Measurements from ENCODE around the gene NEK8. TPM values are rescaled to one million over a fixed set of nuclear protein-coding genes. Genes with fewer than 3 reads are reported as not detected.

The NEK8 gene
- total and polyA plus RNA-seq, 9 of the 15 experiments (the other 6 are each of a cell fraction or from before 2014, with no cell fraction given): 0.98 to 16.6 (median 4.6) TPM

DNA sequence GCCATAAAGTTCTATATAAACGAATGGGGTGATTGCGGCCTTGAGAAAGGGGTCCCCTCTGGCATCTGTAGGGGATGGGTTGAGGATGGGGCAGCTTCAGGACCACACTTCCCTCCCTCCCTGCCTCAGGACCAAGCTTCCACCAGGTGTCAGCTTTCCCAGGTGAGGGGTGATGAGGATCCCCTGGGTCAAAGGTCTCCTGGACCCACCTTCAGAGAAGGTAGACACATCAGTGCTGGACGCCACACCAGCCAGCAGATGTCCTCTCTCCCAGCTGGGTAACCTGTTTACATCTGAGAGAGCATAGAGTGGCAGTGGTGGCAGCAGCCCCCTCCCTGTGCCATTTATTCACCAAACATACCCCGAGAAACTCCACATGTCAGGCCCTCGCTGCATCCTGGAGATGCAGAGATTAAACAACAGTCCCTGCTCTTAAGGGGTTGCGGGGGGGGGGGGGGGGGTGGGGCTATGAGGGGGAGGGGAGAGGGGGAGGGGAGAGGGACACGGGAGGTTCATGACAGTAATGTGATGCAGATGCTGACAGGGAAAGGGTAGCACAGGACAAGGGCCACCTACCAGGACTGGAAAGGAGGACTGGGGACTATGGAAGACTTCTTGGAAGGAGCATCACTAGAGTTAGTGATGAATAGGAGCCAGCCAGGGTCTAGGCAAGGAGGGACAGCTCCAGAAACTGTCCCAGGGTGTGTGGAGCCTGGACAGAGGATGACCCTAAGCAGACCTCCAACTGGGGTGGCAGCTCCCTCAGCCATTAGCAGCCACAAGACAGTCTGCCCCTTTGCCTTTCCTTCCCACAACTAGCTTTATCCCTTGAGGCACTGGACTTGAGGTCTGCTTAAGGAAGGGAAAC lies 21.9 kb upstream of the NEK8 start:
- Histone ChIP-seq H3K27me3 (ENCODE audit: control insufficient read depth in 2 of 2, insufficient read depth in 2 of 2, low read length in 2 of 2) (no peaks in the 10 kb centered on the region), H2AFZ (ENCODE audit: low read depth, low read length) (no peak overlapping the region), H3K4me3 (no peak overlapping the region), H3K4me1 (replicated peaks in 1 of 2; ENCODE audit: control insufficient read depth in 2 of 2, insufficient read depth in 2 of 2, low read length in 2 of 2) (peaks cover 7 to 27% of the 10 kb centered on the region in 2 experiments; a peak in 4 of 5 replicates), H3K27ac (ENCODE audit: extremely low read depth, low read depth, low read length) (no peak overlapping the region), H3K79me2 (ENCODE audit: control insufficient read depth, insufficient read depth, low read length) (peaks cover 13% of the 10 kb centered on the region), H4K20me1 (replicated peaks; ENCODE audit: control insufficient read depth, insufficient read depth, low read length) (no peaks in the 10 kb centered on the region; the same call in 1 of the 2 replicates), H3K9ac (ENCODE audit: insufficient read depth in 1 of 2, low read depth in 2 of 2, low read length in 2 of 2) (peak overlapping the region in 1 of 2 experiments; percentile 40; a peak in 1 of 4 replicates), H3K9me3 (replicated peaks; ENCODE audit: control insufficient read depth, insufficient read depth, low read depth, low read length) (0 out of 2 replicates have a peak, but pooled peaks cover 2% of the 10 kb centered on the region), H3K9me1 (ENCODE audit: control insufficient read depth, insufficient read depth, low read length) (no peaks in the 10 kb centered on the region), H3K4me2 (ENCODE audit: insufficient read depth, low read length) (no peak overlapping the region), H3K36me3 (ENCODE audit: control insufficient read depth, insufficient read depth, low read length) (peaks cover 35% of the 10 kb centered on the region; the same call in 2 of the 3 replicates)
- peak in 2 of 4 experiments; percentile 23 to 35 for DNase-seq (ENCODE audit: extremely low read depth in 1 of 4, low spot score in 3 of 4)
- in situ Hi-C loops (cut with MboI) (no loop called here), intact Hi-C loops (cut with micrococcal nuclease) (no loop called here)
- TF ChIP-seq, protein P1, sequence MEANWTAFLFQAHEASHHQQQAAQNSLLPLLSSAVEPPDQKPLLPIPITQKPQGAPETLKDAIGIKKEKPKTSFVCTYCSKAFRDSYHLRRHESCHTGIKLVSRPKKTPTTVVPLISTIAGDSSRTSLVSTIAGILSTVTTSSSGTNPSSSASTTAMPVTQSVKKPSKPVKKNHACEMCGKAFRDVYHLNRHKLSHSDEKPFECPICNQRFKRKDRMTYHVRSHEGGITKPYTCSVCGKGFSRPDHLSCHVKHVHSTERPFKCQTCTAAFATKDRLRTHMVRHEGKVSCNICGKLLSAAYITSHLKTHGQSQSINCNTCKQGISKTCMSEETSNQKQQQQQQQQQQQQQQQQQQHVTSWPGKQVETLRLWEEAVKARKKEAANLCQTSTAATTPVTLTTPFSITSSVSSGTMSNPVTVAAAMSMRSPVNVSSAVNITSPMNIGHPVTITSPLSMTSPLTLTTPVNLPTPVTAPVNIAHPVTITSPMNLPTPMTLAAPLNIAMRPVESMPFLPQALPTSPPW (CRISPR knock-in tag; IDR thresholded peaks at IDR 0.05): peak; percentile 59
- TF ChIP-seq, protein P2, sequence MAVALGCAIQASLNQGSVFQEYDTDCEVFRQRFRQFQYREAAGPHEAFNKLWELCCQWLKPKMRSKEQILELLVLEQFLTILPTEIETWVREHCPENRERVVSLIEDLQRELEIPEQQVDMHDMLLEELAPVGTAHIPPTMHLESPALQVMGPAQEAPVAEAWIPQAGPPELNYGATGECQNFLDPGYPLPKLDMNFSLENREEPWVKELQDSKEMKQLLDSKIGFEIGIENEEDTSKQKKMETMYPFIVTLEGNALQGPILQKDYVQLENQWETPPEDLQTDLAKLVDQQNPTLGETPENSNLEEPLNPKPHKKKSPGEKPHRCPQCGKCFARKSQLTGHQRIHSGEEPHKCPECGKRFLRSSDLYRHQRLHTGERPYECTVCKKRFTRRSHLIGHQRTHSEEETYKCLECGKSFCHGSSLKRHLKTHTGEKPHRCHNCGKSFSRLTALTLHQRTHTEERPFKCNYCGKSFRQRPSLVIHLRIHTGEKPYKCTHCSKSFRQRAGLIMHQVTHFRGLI (CRISPR knock-in tag; IDR thresholded peaks at IDR 0.05): no peak
- TF ChIP-seq, protein P3, sequence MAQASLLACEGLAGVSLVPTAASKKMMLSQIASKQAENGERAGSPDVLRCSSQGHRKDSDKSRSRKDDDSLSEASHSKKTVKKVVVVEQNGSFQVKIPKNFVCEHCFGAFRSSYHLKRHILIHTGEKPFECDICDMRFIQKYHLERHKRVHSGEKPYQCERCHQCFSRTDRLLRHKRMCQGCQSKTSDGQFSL (CRISPR knock-in tag; IDR thresholded peaks at IDR 0.05): no peak; the same call in 1 of the 2 replicates
- TF ChIP-seq, protein P3 (tag; IDR thresholded peaks at IDR 0.05): peak in 1 of 2 experiments; percentile 94; a peak in 2 of 4 replicates
- TF ChIP-seq, protein P4, sequence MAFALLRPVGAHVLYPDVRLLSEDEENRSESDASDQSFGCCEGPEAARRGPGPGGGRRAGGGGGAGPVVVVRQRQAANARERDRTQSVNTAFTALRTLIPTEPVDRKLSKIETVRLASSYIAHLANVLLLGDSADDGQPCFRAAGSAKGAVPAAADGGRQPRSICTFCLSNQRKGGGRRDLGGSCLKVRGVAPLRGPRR (CRISPR knock-in tag; IDR thresholded peaks at IDR 0.05): no peak
- TF ChIP-seq, protein P5, sequence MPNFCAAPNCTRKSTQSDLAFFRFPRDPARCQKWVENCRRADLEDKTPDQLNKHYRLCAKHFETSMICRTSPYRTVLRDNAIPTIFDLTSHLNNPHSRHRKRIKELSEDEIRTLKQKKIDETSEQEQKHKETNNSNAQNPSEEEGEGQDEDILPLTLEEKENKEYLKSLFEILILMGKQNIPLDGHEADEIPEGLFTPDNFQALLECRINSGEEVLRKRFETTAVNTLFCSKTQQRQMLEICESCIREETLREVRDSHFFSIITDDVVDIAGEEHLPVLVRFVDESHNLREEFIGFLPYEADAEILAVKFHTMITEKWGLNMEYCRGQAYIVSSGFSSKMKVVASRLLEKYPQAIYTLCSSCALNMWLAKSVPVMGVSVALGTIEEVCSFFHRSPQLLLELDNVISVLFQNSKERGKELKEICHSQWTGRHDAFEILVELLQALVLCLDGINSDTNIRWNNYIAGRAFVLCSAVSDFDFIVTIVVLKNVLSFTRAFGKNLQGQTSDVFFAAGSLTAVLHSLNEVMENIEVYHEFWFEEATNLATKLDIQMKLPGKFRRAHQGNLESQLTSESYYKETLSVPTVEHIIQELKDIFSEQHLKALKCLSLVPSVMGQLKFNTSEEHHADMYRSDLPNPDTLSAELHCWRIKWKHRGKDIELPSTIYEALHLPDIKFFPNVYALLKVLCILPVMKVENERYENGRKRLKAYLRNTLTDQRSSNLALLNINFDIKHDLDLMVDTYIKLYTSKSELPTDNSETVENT (CRISPR knock-in tag; IDR thresholded peaks at IDR 0.05): no peak
- TF ChIP-seq HMG20B (CRISPR knock-in tag; IDR thresholded peaks at IDR 0.05): no peak
- no TSS peak for BruUV-seq (replicated peaks)
- ChIA-PET POLR2A (interaction anchor here (0.5 to 8.7 kb wide), 6 partner anchors 14 to 1266 kb away, joined by 3 to 133 read pairs (median 3); partner anchors contain the start of genes BLTP2 and RPL23A), CTCF (ENCODE audit: low intra/inter-chr PET ratio) (interaction anchor here (0.6 kb wide), 1 partner anchor 1085 kb away, joined by 4 read pairs; no protein-coding TSS in a partner anchor)
- no peak for FAIRE-seq
- ATAC-seq: no peak
- WGBS (ENCODE audit: insufficient coverage, low coverage, missing lambda C conversion rate): 52% methylated on average over 5 of the region's 7 CpGs

Data from K562 (cell line).